B cell (primary cell): ENCODE data around the gene HTR1A. TPM values are rescaled to one million over a fixed set of nuclear protein-coding genes. Genes with fewer than 3 reads are reported as not detected.

Source experiments
- ATAC-seq: fragments of 200-7000 bp; cut with Tn5 transposase; one replicate; pipeline ENCODE4 v1.10.0; 2021; ENCODE audit warnings: low read depth, mild to moderate bottlenecking, moderate number of reproducible peaks, moderate library complexity
- CTCF ChIA-PET: fragments of 350-600 bp; sonication (Branson Sonifier 250); formaldehyde crosslinking; loops from one replicate; lab custom pipeline; 2021; ENCODE audit warnings: antibody characterized with exemption, inconsistent platforms; lab: Charles Lee
- POLR2A ChIA-PET: fragments of 350-600 bp; sonication (Branson Sonifier 250); formaldehyde crosslinking; loops from one replicate; lab custom pipeline; 2021; ENCODE audit warnings: antibody characterized with exemption; lab: Charles Lee
- DNase-seq: peaks from one replicate; pipeline ENCODE4 v3.0.0; 2013
- H2AFZ ChIP-seq: 2 replicates; pipeline ENCODE4 v1.6.1; 2012; ENCODE audit warnings: mild to moderate bottlenecking, low read depth, low read length; ENCODE audit not compliant: insufficient read depth, poor library complexity, severe bottlenecking
- H3K27ac ChIP-seq, 2 donors: 1 replicate in 1 of 2; 2 replicates in 1 of 2; pipeline ENCODE4 v1.5.1; 2012 to 2013; ENCODE audit warnings: low read length in 2 of 2, mild to moderate bottlenecking in 2 of 2, moderate library complexity in 1 of 2
- H3K27me3 ChIP-seq, 4 experiments: fragments of 200-600 bp in 1 of 4; sonication (generic) in 1 of 4; replicated peaks in 1 of 4; 1 replicate in 2 of 4; 2 replicates in 2 of 4; pipeline versions ENCODE4 v1.6.1 to v1.7.0; 2013 to 2016; ENCODE audit warnings: low read length in 3 of 4, mild to moderate bottlenecking in 2 of 4, mixed read lengths in 1 of 4, moderate library complexity in 1 of 4; ENCODE audit not compliant: insufficient read depth in 4 of 4, control insufficient read depth in 3 of 4; ENCODE audit errors: control extremely low read depth in 1 of 4
- H3K36me3 ChIP-seq, 2 experiments: replicated peaks in 1 of 2; 1 replicate in 1 of 2; 2 replicates in 1 of 2; pipeline versions ENCODE4 v1.6.1 to v1.7.1; 2013; ENCODE audit warnings: low read length in 1 of 2; ENCODE audit not compliant: insufficient read depth in 2 of 2, control insufficient read depth in 1 of 2; ENCODE audit errors: control extremely low read depth in 1 of 2, extremely low read depth in 1 of 2
- H3K4me1 ChIP-seq, 2 donors: fragments of 200-600 bp in 1 of 2; sonication (generic) in 1 of 2; 1 replicate in 1 of 2; 2 replicates in 1 of 2; pipeline versions ENCODE4 v1.5.1 to v1.6.1; 2013 to 2017; ENCODE audit warnings: low read length in 2 of 2; ENCODE audit not compliant: control insufficient read depth in 2 of 2, insufficient read depth in 2 of 2
- H3K4me2 ChIP-seq: replicated peaks from 2 replicates; pipeline ENCODE3; 2012; ENCODE audit warnings: mild to moderate bottlenecking, low read depth, low read length; ENCODE audit not compliant: poor library complexity, severe bottlenecking
- H3K4me3 ChIP-seq, 5 experiments: fragments of 200-600 bp in 1 of 5; sonication (generic) in 1 of 5; 1 replicate in 3 of 5; 2 replicates in 2 of 5; pipeline versions ENCODE4 v1.5.1 to v1.7.0; 2011 to 2016; ENCODE audit warnings: low read length in 4 of 5, mild to moderate bottlenecking in 4 of 5, low read depth in 2 of 5, control low read depth in 1 of 5, moderate library complexity in 1 of 5; ENCODE audit not compliant: insufficient read depth in 1 of 5; ENCODE audit errors: control extremely low read depth in 1 of 5, extremely low read depth in 1 of 5
- H3K79me2 ChIP-seq: fragments of 200-600 bp; sonication (generic); one replicate; pipeline ENCODE4 v1.6.0; 2016; ENCODE audit warnings: low read length; ENCODE audit not compliant: control insufficient read depth, insufficient read depth
- H3K9ac ChIP-seq: fragments of 200-600 bp; sonication (generic); 2 replicates; pipeline ENCODE4 v1.6.1; 2017; ENCODE audit warnings: mild to moderate bottlenecking, low read length, moderate library complexity
- H3K9me3 ChIP-seq, 3 donors: one replicate each; pipeline versions ENCODE4 v1.6.1 to v1.7.1; 2013; ENCODE audit warnings: low read length in 2 of 3; ENCODE audit not compliant: control insufficient read depth in 2 of 3, insufficient read depth in 1 of 3; ENCODE audit errors: control extremely low read depth in 1 of 3
- H4K20me1 ChIP-seq: 2 replicates; pipeline ENCODE4 v1.6.0; 2012; ENCODE audit warnings: mild to moderate bottlenecking, low read length; ENCODE audit not compliant: insufficient read depth, control insufficient read depth, poor library complexity, severe bottlenecking
- H3K27ac Mint-ChIP-seq: one replicate; pipeline ENCODE4 v1.8.0; 2021; ENCODE audit warnings: mixed read lengths
- H3K27me3 Mint-ChIP-seq: one replicate; pipeline ENCODE4 v1.8.0; 2021; ENCODE audit warnings: mixed read lengths
- H3K4me1 Mint-ChIP-seq: one replicate; pipeline ENCODE4 v1.8.0; 2021; ENCODE audit warnings: mixed read lengths
- H3K4me3 Mint-ChIP-seq: one replicate; pipeline ENCODE4 v1.8.0; 2021; ENCODE audit warnings: mixed read lengths
- H3K9me3 Mint-ChIP-seq: one replicate; pipeline ENCODE4 v1.8.0; 2022; ENCODE audit warnings: mixed read lengths; ENCODE audit not compliant: insufficient read depth
- EZH2 ChIP-seq: IDR thresholded peaks from 2 replicates; pipeline ENCODE4 v1.6.1; 2012; ENCODE audit warnings: borderline replicate concordance, low read depth, mild to moderate bottlenecking, moderate library complexity, low read length; ENCODE audit not compliant: insufficient read depth, poor library complexity, severe bottlenecking
- WGBS: methylation state at CpG from one replicate; pipeline ENCODE4 v1.1.5; 2013; ENCODE audit warnings: missing lambda C conversion rate; ENCODE audit not compliant: insufficient coverage; 5-methylcytosine and 5-hydroxymethylcytosine counted together
- intact Hi-C: fragments of 100-400 bp; cut with micrococcal nuclease; formaldehyde crosslinking; loops from one replicate; pipeline ENCODE4 v1.10.0; 2022
- polyA plus RNA-seq: library from polyadenylated mRNA; depleted of rRNA; stranded (reverse); fragments of >200 nt; gene quantifications from 2 replicates; pipeline ENCODE4 v1.2.3, GENCODE V29; 2012
- total RNA-seq, 2 donors: library from RNA; stranded (reverse); fragments of 120-200 nt in 1 of 2; gene quantifications; 1 replicate in 1 of 2; 2 replicates in 1 of 2; pipeline versions ENCODE4 v1.2.3 to v1.2.4, GENCODE V29; 2013 to 2022
- TF ChIP-seq, protein P1 (sequence below): fragments of 200-600 bp; IDR thresholded peaks from one replicate; pipeline ENCODE4 v1.8.0; 2022; ENCODE audit warnings: antibody characterized with exemption, mild to moderate bottlenecking

Gene HTR1A
- total and polyA plus RNA-seq, 2 donors (not counting 1 experiment from before 2014, with no cell fraction given), result not detected

DNA sequence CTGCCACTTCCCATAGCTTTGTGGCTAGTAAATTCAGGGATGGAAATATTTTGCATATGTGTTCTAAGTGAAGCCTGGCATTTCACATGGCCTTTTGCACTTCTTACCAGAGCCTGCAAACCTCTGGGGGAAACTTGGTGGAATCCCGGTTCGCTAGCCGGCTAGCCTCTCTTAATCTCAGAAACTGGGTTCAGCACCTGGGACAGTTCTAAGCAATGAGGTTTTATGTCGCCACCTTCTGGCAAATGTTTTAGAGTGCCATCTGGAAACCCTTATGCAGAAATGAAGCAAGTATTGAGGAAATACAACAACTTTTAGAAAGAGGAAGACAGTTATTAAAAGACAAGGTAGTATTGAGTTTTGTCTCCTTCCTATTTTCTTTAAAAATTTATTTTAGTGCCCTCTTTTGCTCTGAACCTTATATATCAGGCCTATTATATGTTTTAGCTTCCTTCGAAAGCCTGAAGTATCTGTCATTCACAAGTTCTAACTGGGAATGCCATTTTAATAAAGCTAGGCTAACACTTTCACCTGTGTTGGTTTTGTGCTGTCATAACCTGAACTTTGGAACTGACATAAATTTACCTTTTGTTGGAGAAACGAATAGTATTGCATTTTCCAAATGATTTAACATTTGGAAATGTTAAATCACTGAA, 963 bp upstream of the HTR1A start:
- ATAC-seq (no peak), DNase-seq (peak; percentile 15)
- H3K4me1 ChIP-seq, result no peaks in the 10 kb centered on the region
- WGBS, result 9% methylated on average over 4 of the region's 6 CpGs
- H4K20me1 ChIP-seq, result no peaks in the 10 kb centered on the region
- H3K4me3 ChIP-seq, result no peak overlapping the region
- intact Hi-C loops, result no loop called here
- Mint-ChIP-seq H3K27me3 (peaks cover 32% of the 10 kb centered on the region), H3K9me3 (no peaks in the 10 kb centered on the region), H3K4me3 (no peak overlapping the region), H3K4me1 (no peaks in the 10 kb centered on the region), H3K27ac (no peak overlapping the region)
- H3K27me3 ChIP-seq, result peaks cover 0 to 40% (median 14%) of the 10 kb centered on the region in 4 experiments
- no peak overlapping the region for H3K9ac ChIP-seq
- no peak overlapping the region for H3K27ac ChIP-seq
- CTCF ChIA-PET, result no interaction called here
- H3K36me3 ChIP-seq, result no peaks in the 10 kb centered on the region
- H3K9me3 ChIP-seq, result peaks cover 0 to 33% (median 0%) of the 10 kb centered on the region in 3 donors
- no peaks in the 10 kb centered on the region for H3K79me2 ChIP-seq
- H3K4me2 ChIP-seq, result no peak overlapping the region
- H2AFZ ChIP-seq, result no peak overlapping the region
- POLR2A ChIA-PET, result no interaction called here
- TF ChIP-seq, protein P1, sequence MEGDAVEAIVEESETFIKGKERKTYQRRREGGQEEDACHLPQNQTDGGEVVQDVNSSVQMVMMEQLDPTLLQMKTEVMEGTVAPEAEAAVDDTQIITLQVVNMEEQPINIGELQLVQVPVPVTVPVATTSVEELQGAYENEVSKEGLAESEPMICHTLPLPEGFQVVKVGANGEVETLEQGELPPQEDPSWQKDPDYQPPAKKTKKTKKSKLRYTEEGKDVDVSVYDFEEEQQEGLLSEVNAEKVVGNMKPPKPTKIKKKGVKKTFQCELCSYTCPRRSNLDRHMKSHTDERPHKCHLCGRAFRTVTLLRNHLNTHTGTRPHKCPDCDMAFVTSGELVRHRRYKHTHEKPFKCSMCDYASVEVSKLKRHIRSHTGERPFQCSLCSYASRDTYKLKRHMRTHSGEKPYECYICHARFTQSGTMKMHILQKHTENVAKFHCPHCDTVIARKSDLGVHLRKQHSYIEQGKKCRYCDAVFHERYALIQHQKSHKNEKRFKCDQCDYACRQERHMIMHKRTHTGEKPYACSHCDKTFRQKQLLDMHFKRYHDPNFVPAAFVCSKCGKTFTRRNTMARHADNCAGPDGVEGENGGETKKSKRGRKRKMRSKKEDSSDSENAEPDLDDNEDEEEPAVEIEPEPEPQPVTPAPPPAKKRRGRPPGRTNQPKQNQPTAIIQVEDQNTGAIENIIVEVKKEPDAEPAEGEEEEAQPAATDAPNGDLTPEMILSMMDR, result no peak
- no peak for TF ChIP-seq EZH2

DNA sequence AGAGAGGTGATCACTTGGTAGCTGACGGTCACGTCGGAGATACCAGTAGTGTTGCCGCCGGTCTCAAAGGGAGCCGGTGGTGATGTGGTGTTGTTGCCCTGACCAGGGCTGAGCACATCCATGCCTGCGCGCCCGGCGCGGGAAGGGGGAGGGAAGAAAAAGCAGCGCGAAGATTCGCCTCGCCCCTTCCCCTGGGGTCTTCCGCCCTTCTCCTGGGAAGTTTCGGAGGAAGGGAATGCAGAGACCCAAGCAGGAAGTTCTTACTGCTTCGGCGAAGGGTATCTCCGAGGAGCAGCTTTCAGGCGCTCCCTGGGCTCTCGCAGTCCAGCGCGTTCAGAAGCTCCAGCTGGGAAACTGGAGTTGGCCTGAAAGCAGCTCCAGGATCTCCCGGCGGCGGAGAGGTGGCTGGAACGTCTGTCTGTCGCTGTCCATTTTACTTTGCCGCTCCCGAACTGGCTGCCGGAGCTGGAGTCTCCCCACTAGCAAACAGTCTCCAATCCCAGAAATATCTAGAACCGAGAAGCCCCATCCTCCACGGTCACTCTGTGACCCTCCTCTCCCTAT, 565 bp downstream of the HTR1A start:
- Mint-ChIP-seq H3K27me3 (peaks cover 32% of the 10 kb centered on the region), H3K9me3 (no peaks in the 10 kb centered on the region), H3K27ac (no peak overlapping the region), H3K4me3 (no peak overlapping the region), H3K4me1 (no peaks in the 10 kb centered on the region)
- Histone ChIP-seq H3K9me3 (peaks cover 0 to 33% (median 0%) of the 10 kb centered on the region in 3 donors), H4K20me1 (no peaks in the 10 kb centered on the region), H3K4me3 (no peak overlapping the region), H3K9ac (no peak overlapping the region), H3K27me3 (peaks cover 0 to 40% (median 14%) of the 10 kb centered on the region in 4 experiments), H3K4me2 (no peak overlapping the region), H3K4me1 (no peaks in the 10 kb centered on the region), H3K36me3 (no peaks in the 10 kb centered on the region), H3K27ac (no peak overlapping the region), H2AFZ (no peak overlapping the region), H3K79me2 (no peaks in the 10 kb centered on the region)
- TF ChIP-seq EZH2, result no peak
- TF ChIP-seq, protein P1, result no peak
- ChIA-PET CTCF (no interaction called here), POLR2A (no interaction called here)
- ATAC-seq, result no peak
- intact Hi-C loops, result no loop called here
- no peak for DNase-seq
- 18% methylated on average over 34 of the region's 34 CpGs for WGBS
